CD4-positive, alpha-beta T cell (primary cell): Measurements from ENCODE around the gene PPP1R37. TPM values are rescaled to one million over a fixed set of nuclear protein-coding genes. Genes with fewer than 3 reads are reported as not detected.
"Not testable (repeated sequence)": the region's sequence is repeated elsewhere in the genome, so short reads cannot be mapped to it uniquely, and the experiment has no call there.

Source experiments
- ATAC-seq: fragments of 200-7000 bp; cut with Tn5 transposase; one replicate; pipeline ENCODE4 v1.10.0; 2022; ENCODE audit warnings: mild to moderate bottlenecking; ENCODE audit not compliant: poor library complexity
- CTCF ChIA-PET: fragments of 350-600 bp; sonication (Branson Sonifier 250); formaldehyde crosslinking; loops from one replicate; lab custom pipeline; 2021; ENCODE audit warnings: antibody characterized with exemption, inconsistent platforms; lab: Charles Lee
- POLR2A ChIA-PET: fragments of 350-600 bp; sonication (Branson Sonifier 250); formaldehyde crosslinking; loops from one replicate; lab custom pipeline; 2021; ENCODE audit warnings: antibody characterized with exemption, inconsistent platforms; lab: Charles Lee
- DNase-seq, 14 experiments: peaks; one replicate each; pipeline ENCODE4 v3.0.0-alpha.2; 2013 to 2020; ENCODE audit warnings: mixed read lengths in 2 of 14
- H3K27ac ChIP-seq, 2 donors: one replicate each; pipeline versions ENCODE4 v1.5.1 to v1.7.0; 2013; ENCODE audit warnings: low read length in 2 of 2, low read depth in 1 of 2, mild to moderate bottlenecking in 1 of 2
- H3K27me3 ChIP-seq, 2 experiments: 1 replicate in 1 of 2; 2 replicates in 1 of 2; pipeline versions ENCODE4 v1.6.1 to v1.7.0; 2013; ENCODE audit warnings: low read length in 2 of 2, control low read depth in 1 of 2, mild to moderate bottlenecking in 1 of 2, moderate library complexity in 1 of 2; ENCODE audit not compliant: insufficient read depth in 2 of 2, control insufficient read depth in 1 of 2
- H3K36me3 ChIP-seq: one replicate; pipeline ENCODE4 v1.6.1; 2013; ENCODE audit warnings: low read length, control low read depth; ENCODE audit not compliant: insufficient read depth
- H3K4me1 ChIP-seq: one replicate; pipeline ENCODE4 v1.6.1; 2013; ENCODE audit warnings: low read length, control low read depth; ENCODE audit not compliant: insufficient read depth
- H3K4me3 ChIP-seq: one replicate; pipeline ENCODE4 v1.5.1; 2013; ENCODE audit warnings: mild to moderate bottlenecking, low read length, moderate library complexity
- H3K9me3 ChIP-seq, 2 experiments: 1 replicate in 1 of 2; 2 replicates in 1 of 2; pipeline versions ENCODE4 v1.6.1 to v1.7.0; 2013; ENCODE audit warnings: low read length in 2 of 2, mild to moderate bottlenecking in 2 of 2, control low read depth in 1 of 2, moderate library complexity in 1 of 2; ENCODE audit not compliant: control insufficient read depth in 1 of 2, insufficient read depth in 1 of 2
- H3K27ac Mint-ChIP-seq: one replicate; pipeline ENCODE4 v1.8.0; 2020; ENCODE audit warnings: mixed read lengths
- H3K27me3 Mint-ChIP-seq: one replicate; pipeline ENCODE4 v1.8.0; 2021; ENCODE audit warnings: mixed read lengths
- H3K36me3 Mint-ChIP-seq: one replicate; pipeline ENCODE4 v1.8.0; 2021; ENCODE audit warnings: low read depth, mixed read lengths
- H3K4me1 Mint-ChIP-seq: one replicate; pipeline ENCODE4 v1.8.0; 2021; ENCODE audit warnings: low read depth, mixed read lengths
- H3K4me3 Mint-ChIP-seq: one replicate; pipeline ENCODE4 v1.8.0; 2020; ENCODE audit warnings: mild to moderate bottlenecking, mixed read lengths
- H3K9me3 Mint-ChIP-seq: one replicate; pipeline ENCODE4 v1.8.0; 2020; ENCODE audit warnings: mixed read lengths
- intact Hi-C, 2 experiments: fragments of 100-400 bp; cut with DNase I in 1 of 2; cut with micrococcal nuclease in 1 of 2; formaldehyde crosslinking; loops; one replicate each; pipeline versions ENCODE4 v1.15.1 to v1.9.0; 2023 to 2025; cut with DNase I, micrococcal nuclease
- total RNA-seq, 174 experiments: library from RNA in 2 of 174; stranded (reverse) in 2 of 174; gene quantifications; one replicate each; pipeline ENCODE4 v1.2.3 and lab custom pipeline; 2021 to 2026
- TF ChIP-seq, protein P1 (sequence below): fragments of 200-600 bp; IDR thresholded peaks from one replicate; pipeline ENCODE4 v1.8.0; 2022; ENCODE audit warnings: antibody characterized with exemption, mild to moderate bottlenecking

Gene PPP1R37
- total RNA-seq, 2 experiments from 2014 or later: 17.2 to 19.6 TPM

DNA sequence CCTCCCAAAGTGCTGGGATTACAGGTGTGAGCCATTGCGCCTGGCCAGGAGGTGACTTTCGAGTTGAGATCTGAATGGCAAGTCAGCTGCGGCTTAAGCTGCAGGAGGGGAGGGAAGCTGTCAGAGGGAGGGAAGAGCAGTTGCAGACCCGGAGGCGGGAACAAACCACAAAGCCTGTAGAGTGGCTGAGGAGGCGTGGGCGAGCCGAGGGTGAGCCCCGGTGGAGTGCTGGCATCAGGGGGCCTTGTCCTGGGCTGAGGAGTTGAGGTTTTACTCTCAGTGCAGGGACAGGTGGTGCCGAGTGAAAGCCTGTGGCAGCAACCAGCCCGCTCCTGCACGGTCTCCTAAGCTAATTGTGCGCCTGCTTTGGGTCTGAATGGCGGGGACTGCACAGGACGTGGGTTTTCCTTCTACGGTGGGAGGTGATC lies 24.2 kb downstream of the PPP1R37 start:
- Mint-ChIP-seq H3K27me3 (no peaks in the 10 kb centered on the region), H3K27ac (peak overlapping the region; percentile 59), H3K36me3 (no peaks in the 10 kb centered on the region), H3K4me1 (peaks cover 60% of the 10 kb centered on the region), H3K9me3 (no peaks in the 10 kb centered on the region), H3K4me3 (peak overlapping the region; percentile 76)
- CTCF ChIA-PET: no interaction called here
- POLR2A ChIA-PET: interaction anchor here (2.0 kb wide), 1 partner anchor 25 kb away, joined by 13 read pairs; the partner anchor contains the start of gene PPP1R37
- DNase-seq (peak in 8 of 14 experiments; percentile 6 to 61 (median 36)), ATAC-seq (peak; percentile 79)
- TF ChIP-seq, protein P1, sequence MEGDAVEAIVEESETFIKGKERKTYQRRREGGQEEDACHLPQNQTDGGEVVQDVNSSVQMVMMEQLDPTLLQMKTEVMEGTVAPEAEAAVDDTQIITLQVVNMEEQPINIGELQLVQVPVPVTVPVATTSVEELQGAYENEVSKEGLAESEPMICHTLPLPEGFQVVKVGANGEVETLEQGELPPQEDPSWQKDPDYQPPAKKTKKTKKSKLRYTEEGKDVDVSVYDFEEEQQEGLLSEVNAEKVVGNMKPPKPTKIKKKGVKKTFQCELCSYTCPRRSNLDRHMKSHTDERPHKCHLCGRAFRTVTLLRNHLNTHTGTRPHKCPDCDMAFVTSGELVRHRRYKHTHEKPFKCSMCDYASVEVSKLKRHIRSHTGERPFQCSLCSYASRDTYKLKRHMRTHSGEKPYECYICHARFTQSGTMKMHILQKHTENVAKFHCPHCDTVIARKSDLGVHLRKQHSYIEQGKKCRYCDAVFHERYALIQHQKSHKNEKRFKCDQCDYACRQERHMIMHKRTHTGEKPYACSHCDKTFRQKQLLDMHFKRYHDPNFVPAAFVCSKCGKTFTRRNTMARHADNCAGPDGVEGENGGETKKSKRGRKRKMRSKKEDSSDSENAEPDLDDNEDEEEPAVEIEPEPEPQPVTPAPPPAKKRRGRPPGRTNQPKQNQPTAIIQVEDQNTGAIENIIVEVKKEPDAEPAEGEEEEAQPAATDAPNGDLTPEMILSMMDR: no peak
- intact Hi-C loops: no loop called here
- no peaks in the 10 kb centered on the region for H3K9me3 ChIP-seq
- H3K4me3 ChIP-seq: peak overlapping the region; percentile 9
- H3K27me3 ChIP-seq: no peaks in the 10 kb centered on the region
- peaks cover 66% of the 10 kb centered on the region for H3K4me1 ChIP-seq
- H3K27ac ChIP-seq: no peak overlapping the region
- H3K36me3 ChIP-seq: no peaks in the 10 kb centered on the region

DNA sequence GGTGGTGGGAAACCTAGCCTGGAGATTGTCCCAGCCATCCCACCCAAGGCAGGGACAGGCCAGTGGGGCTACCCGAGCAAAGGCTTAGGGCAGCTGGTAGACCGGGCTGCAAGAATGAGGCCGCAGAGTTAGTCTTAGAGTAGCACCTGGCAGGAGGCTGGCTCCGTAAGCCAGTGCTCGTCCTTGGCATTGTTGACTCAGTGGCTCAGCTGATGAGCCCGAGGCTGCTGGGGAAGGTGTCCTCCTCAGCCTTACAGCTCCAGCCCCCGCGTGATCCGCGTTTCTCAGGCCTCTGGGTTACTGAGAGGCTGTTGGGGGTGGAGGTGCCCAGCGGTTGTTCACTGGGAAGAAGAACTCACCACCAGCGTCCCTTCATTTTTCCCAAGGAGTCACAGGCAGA lies 24.7 kb downstream of the PPP1R37 start:
- Histone ChIP-seq H3K4me3 (no peak overlapping the region), H3K36me3 (no peaks in the 10 kb centered on the region), H3K27ac (no peak overlapping the region), H3K4me1 (peaks cover 66% of the 10 kb centered on the region), H3K9me3 (no peaks in the 10 kb centered on the region), H3K27me3 (no peaks in the 10 kb centered on the region)
- TF ChIP-seq, protein P1: no peak
- Mint-ChIP-seq H3K4me1 (peaks cover 65% of the 10 kb centered on the region), H3K4me3 (peak overlapping the region; percentile 2), H3K36me3 (no peaks in the 10 kb centered on the region), H3K9me3 (no peaks in the 10 kb centered on the region), H3K27ac (peak overlapping the region; percentile 64), H3K27me3 (no peaks in the 10 kb centered on the region)
- ATAC-seq (peak; percentile 9), DNase-seq (no peak)
- ChIA-PET CTCF (no interaction called here), POLR2A (interaction anchor here (0.9 to 2.0 kb wide), 2 partner anchors 25 to 61 kb away, joined by 3 to 13 read pairs; partner anchors contain the start of genes BLOC1S3, PPP1R37 and TRAPPC6A)
- intact Hi-C loops: no loop called here

DNA sequence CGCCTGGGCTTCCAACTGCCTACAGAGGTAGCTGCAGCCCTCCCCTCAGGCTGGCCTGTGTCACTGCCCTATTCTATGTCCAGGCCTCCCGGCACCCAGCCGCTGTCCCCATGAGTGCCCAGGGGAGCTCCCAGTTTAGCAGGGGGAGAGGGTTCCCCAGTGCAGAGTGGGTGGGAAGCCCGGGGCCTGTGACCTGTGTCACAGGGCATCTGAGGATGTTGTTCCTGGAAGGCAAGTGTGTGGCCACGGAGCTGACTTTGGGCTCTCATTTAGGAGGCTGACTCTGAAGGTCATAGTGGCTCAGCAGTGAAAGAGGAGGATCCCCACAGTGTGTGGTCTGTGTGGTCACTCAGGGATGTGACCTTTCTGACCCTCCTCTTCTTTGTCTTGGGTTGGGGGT lies 25.1 kb downstream of the PPP1R37 start:
- H3K9me3 ChIP-seq: no peaks in the 10 kb centered on the region
- POLR2A ChIA-PET: interaction anchor here (0.9 to 2.0 kb wide), 3 partner anchors 15 to 60 kb away, joined by 3 to 13 read pairs (median 5); partner anchors contain the start of genes BLOC1S3, PPP1R37 and TRAPPC6A
- no peak overlapping the region for H3K4me3 Mint-ChIP-seq

DNA sequence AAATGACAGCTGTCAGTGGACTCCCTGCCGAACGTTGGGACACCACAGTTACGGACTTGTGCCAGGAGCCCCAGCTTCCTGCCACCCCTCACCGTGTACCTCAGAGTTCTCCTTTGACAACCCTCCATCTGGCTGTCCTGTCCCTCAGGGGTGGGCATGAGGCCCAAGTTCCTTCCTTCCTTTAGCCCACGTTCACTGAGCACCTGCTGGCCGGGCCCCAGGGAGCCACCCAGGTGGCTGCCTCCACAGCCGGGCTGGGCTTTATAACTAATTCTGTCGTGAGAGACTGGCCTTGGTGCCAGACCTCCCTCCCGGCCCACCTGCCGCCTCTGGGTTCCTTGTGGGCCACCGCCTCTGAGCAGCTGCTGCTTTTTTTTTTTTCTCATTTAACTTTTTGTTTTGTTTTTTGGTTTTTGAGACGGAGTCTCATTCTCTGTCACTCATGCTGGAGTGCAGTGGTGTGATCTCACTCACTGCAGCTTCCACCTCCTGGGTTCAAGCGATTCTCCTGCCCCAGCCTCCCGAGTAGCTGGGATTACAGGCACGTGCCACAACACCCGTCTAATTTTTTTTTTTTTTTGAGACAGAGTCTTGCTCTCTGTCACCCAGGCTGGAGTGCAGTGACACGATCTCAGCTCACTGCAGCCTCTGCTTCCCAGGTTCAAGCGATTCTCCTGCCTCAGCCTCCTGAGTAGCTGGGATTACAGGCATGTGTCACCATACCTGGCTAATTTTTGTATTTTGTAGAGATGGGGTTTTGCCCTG lies 25.8 kb downstream of the PPP1R37 start:
- peaks cover 66% of the 10 kb centered on the region for H3K4me1 ChIP-seq
- Mint-ChIP-seq H3K27ac (peak overlapping the region; percentile 64), H3K4me3 (peak overlapping the region; percentile 58), H3K4me1 (peaks cover 66% of the 10 kb centered on the region)
- H3K9me3 Mint-ChIP-seq, CTCF ChIA-PET, H3K4me3 ChIP-seq, ATAC-seq, DNase-seq, H3K27ac ChIP-seq, intact Hi-C loops, H3K36me3 Mint-ChIP-seq, H3K36me3 ChIP-seq, H3K27me3 Mint-ChIP-seq, H3K9me3 ChIP-seq, H3K27me3 ChIP-seq: not testable (repeated sequence)
- POLR2A ChIA-PET: interaction anchor here (0.9 to 2.0 kb wide), 3 partner anchors 15 to 60 kb away, joined by 3 to 13 read pairs (median 5); partner anchors contain the start of genes BLOC1S3, PPP1R37 and TRAPPC6A

More for the DNA sequence above, 25.1 kb downstream of the PPP1R37 start:
- no peak for DNase-seq
- peaks cover 65% of the 10 kb centered on the region for H3K4me1 Mint-ChIP-seq
- no peak overlapping the region for H3K27ac ChIP-seq
- CTCF ChIA-PET: no interaction called here
- ATAC-seq: no peak
- TF ChIP-seq, protein P1: no peak
- H3K27me3 Mint-ChIP-seq: no peaks in the 10 kb centered on the region
- H3K9me3 Mint-ChIP-seq: no peaks in the 10 kb centered on the region
- H3K36me3 ChIP-seq: no peaks in the 10 kb centered on the region
- no peaks in the 10 kb centered on the region for H3K27me3 ChIP-seq
- H3K4me3 ChIP-seq: no peak overlapping the region
- H3K4me1 ChIP-seq: peaks cover 66% of the 10 kb centered on the region
- peak overlapping the region; percentile 64 for H3K27ac Mint-ChIP-seq
- intact Hi-C loops: no loop called here
- no peaks in the 10 kb centered on the region for H3K36me3 Mint-ChIP-seq
